Measurements from ENCODE around the gene SLIT3.

The SLIT3 gene

DNA sequence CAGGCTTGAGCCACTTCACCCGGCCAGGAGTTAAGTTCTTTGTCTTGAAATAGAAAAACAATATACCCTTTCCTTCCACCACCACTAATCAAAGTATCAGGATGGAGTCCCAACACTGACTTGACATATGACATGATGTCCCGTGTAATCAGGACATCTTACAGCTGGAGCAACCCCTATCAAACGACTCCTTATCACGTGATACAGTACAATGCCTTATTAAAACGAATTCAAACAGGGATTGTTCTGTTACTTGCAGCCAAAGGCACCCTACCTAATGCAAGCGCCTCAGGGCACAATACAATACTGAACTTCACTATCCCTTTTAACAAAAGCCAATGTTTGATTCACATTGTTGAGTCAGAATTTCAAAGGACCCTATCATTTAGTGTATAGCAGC is 261.3 kb downstream of the SLIT3 start:
- Histone ChIP-seq H3K4me1 (ENCODE audit: low read depth, poor library complexity, severe bottlenecking) (no peaks in the 10 kb centered on the region), H4K20me1 (ENCODE audit: insufficient read depth) (no peaks in the 10 kb centered on the region), H3K27me3 (ENCODE audit: insufficient read depth, low read depth) (no peaks in the 10 kb centered on the region), H3K36me3 (ENCODE audit: insufficient read depth) (no peaks in the 10 kb centered on the region), H3K79me2 (ENCODE audit: insufficient read depth, low read depth) (no peaks in the 10 kb centered on the region), H3K9ac (no peak overlapping the region), H3K4me3 (IDR thresholded peaks at IDR 0.05; ENCODE audit: insufficient read depth, low read depth, low read length) (no peak overlapping the region), H3K27ac (no peak overlapping the region), H2AFZ (ENCODE audit: low read depth) (no peak overlapping the region), H3K4me2 (no peak overlapping the region)
- TF ChIP-seq, protein P1, sequence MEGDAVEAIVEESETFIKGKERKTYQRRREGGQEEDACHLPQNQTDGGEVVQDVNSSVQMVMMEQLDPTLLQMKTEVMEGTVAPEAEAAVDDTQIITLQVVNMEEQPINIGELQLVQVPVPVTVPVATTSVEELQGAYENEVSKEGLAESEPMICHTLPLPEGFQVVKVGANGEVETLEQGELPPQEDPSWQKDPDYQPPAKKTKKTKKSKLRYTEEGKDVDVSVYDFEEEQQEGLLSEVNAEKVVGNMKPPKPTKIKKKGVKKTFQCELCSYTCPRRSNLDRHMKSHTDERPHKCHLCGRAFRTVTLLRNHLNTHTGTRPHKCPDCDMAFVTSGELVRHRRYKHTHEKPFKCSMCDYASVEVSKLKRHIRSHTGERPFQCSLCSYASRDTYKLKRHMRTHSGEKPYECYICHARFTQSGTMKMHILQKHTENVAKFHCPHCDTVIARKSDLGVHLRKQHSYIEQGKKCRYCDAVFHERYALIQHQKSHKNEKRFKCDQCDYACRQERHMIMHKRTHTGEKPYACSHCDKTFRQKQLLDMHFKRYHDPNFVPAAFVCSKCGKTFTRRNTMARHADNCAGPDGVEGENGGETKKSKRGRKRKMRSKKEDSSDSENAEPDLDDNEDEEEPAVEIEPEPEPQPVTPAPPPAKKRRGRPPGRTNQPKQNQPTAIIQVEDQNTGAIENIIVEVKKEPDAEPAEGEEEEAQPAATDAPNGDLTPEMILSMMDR (conservative IDR thresholded peaks at IDR 0.05; ENCODE audit: low read depth, low read length): no peak

DNA sequence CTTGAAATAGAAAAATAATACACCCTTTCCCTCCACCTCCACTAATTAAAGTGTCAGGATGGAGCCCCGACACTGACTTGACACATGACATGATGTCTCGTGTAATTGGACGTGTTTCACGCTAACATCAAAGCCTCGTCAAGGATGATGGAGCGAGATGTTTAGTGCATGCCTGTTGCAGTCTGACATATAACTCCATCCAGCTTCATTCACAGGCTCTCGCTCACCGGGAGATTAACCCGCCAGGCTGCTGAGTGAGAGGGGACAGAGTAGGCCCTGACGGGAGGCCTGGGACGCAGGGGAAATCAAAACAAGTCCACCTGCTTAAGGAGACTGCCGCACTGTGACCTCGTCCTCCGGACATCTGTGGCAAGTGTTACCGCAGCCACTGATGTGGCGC is 263.5 kb downstream of the SLIT3 start:
- H3K9ac ChIP-seq: no peak overlapping the region
- no peaks in the 10 kb centered on the region for H3K36me3 ChIP-seq (ENCODE audit: insufficient read depth)
- no peak overlapping the region for H3K4me2 ChIP-seq
- no peaks in the 10 kb centered on the region for H3K4me1 ChIP-seq (ENCODE audit: low read depth, poor library complexity, severe bottlenecking)
- no peaks in the 10 kb centered on the region for H3K27me3 ChIP-seq (ENCODE audit: insufficient read depth, low read depth)
- H3K27ac ChIP-seq: no peak overlapping the region
- H3K79me2 ChIP-seq (ENCODE audit: insufficient read depth, low read depth): no peaks in the 10 kb centered on the region
- no peaks in the 10 kb centered on the region for H4K20me1 ChIP-seq (ENCODE audit: insufficient read depth)
- H3K4me3 ChIP-seq (IDR thresholded peaks at IDR 0.05; ENCODE audit: insufficient read depth, low read depth, low read length): no peak overlapping the region
- TF ChIP-seq, protein P1 (conservative IDR thresholded peaks at IDR 0.05; ENCODE audit: low read depth, low read length): no peak
- H2AFZ ChIP-seq (ENCODE audit: low read depth): no peak overlapping the region

DNA sequence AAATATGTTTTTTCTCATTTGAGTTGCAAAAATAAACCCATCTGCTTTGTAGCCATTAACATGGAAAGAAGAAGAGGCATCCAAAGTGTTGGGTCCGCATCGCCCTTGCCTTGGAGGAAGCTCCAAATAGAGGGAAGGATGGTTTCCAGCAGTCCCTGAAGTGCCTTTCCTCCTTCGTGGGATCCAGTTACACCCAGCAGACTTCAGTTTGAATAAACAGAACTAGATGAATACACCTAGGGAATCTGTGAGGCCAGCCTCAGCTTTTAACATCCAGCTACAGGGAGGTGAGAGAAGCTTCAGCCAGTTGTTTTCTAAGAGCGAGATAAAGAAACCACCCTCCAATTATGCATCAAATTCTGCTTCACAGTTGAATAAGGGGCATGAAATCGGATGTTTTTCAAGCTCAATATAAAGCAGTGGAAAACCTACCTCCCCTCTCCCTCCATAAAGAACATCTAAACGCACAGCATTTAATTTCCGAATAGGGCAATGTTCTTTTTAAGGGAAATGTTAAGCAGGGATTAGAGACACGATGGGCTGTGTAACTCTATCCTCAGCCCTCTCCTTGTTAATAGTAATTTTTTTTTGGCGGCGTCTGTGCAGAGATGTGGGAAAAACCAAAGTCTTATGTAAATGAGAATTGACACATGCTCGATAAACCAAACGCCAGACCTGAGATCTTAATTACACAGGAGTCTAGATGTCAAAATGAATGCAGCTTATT is 264.7 kb downstream of the SLIT3 start:
- Histone ChIP-seq H3K27me3 (ENCODE audit: insufficient read depth, low read depth) (no peaks in the 10 kb centered on the region), H3K9ac (no peak overlapping the region), H4K20me1 (ENCODE audit: insufficient read depth) (no peaks in the 10 kb centered on the region), H3K4me3 (IDR thresholded peaks at IDR 0.05; ENCODE audit: insufficient read depth, low read depth, low read length) (no peak overlapping the region), H3K79me2 (ENCODE audit: insufficient read depth, low read depth) (no peaks in the 10 kb centered on the region), H3K4me1 (ENCODE audit: low read depth, poor library complexity, severe bottlenecking) (no peaks in the 10 kb centered on the region), H3K36me3 (ENCODE audit: insufficient read depth) (no peaks in the 10 kb centered on the region), H2AFZ (ENCODE audit: low read depth) (no peak overlapping the region), H3K27ac (no peak overlapping the region), H3K4me2 (no peak overlapping the region)
- TF ChIP-seq, protein P1 (conservative IDR thresholded peaks at IDR 0.05; ENCODE audit: low read depth, low read length): no peak

DNA sequence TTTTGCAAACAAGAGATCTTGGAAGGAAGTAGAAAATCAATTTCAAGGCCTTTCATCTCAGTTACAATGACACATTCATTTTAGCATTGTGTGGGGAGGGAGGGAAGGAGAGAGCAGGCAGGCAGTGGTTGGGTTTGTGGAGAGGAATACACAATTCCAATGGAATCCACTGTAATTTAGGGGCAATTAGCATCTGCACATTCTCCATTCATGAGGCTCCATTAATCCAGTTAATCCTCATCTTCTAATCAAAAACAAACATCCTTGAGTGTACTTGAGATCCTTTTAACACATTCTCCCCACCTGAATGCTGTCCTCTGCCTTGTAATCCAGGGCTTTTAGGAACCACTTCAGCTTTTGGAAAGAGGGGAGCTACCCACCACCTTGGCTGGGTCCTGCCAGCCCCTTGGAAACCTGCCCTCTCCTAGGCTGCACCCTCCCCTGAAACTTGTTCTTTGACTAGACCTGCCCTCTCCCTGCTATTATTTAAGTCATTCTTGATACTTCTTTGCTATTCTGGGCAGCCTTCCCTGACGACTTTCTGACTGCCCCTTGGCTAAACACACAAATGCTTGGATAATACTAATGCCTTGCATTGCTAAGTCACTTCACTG is 271.2 kb downstream of the SLIT3 start:
- no peak overlapping the region for H2AFZ ChIP-seq (ENCODE audit: low read depth)
- H3K79me2 ChIP-seq (ENCODE audit: insufficient read depth, low read depth): no peaks in the 10 kb centered on the region
- H4K20me1 ChIP-seq (ENCODE audit: insufficient read depth): no peaks in the 10 kb centered on the region
- no peak overlapping the region for H3K9ac ChIP-seq
- no peaks in the 10 kb centered on the region for H3K4me1 ChIP-seq (ENCODE audit: low read depth, poor library complexity, severe bottlenecking)
- no peaks in the 10 kb centered on the region for H3K27me3 ChIP-seq (ENCODE audit: insufficient read depth, low read depth)
- H3K36me3 ChIP-seq (ENCODE audit: insufficient read depth): no peaks in the 10 kb centered on the region
- TF ChIP-seq, protein P1 (conservative IDR thresholded peaks at IDR 0.05; ENCODE audit: low read depth, low read length): no peak
- H3K4me2 ChIP-seq: no peak overlapping the region
- H3K4me3 ChIP-seq (IDR thresholded peaks at IDR 0.05; ENCODE audit: insufficient read depth, low read depth, low read length): no peak overlapping the region
- H3K27ac ChIP-seq: no peak overlapping the region
